Vagina (tissue), 2 donors: ENCODE results near the gene PSMB4. TPM values are rescaled to one million over a fixed set of nuclear protein-coding genes. Genes with fewer than 3 reads are reported as not detected.
"Not testable (repeated sequence)": the region's sequence is repeated elsewhere in the genome, so short reads cannot be mapped to it uniquely, and the experiment has no call there.

Source experiments
- DNase-seq, 2 donors: peaks; one replicate each; pipeline ENCODE4 v3.0.0-alpha.2; 2017; ENCODE audit errors: extremely low spot score in 2 of 2
- H3K27ac ChIP-seq: fragments of 200-600 bp; sonication (generic); one replicate; pipeline ENCODE4 v1.5.1; 2019
- H3K27me3 ChIP-seq: fragments of 200-600 bp; sonication (generic); one replicate; pipeline ENCODE4 v1.5.1; 2019
- H3K36me3 ChIP-seq, 2 donors: fragments of 200-600 bp; sonication (generic); one replicate each; pipeline ENCODE4 v1.5.1; 2017 to 2019
- H3K4me1 ChIP-seq: fragments of 200-600 bp; sonication (generic); one replicate; pipeline ENCODE4 v1.5.1; 2019
- H3K4me3 ChIP-seq, 2 donors: fragments of 200-600 bp; sonication (generic); 1 replicate in 1 of 2; 2 replicates in 1 of 2; pipeline ENCODE4 v1.5.1; 2016 to 2019
- H3K9me3 ChIP-seq: fragments of 200-600 bp; sonication (generic); one replicate; pipeline ENCODE4 v1.5.1; 2019
- CTCF ChIP-seq, 3 experiments: fragments of 450-650 bp in 2 of 3; fragments of 200-600 bp in 1 of 3; sonication (generic) in 1 of 3; IDR thresholded peaks; one replicate each; pipeline ENCODE4 v1.5.1; 2017 to 2019; ENCODE audit warnings: antibody characterized with exemption in 3 of 3, mild to moderate bottlenecking in 2 of 3, moderate library complexity in 2 of 3
- POLR2A ChIP-seq, 2 donors: fragments of 450-650 bp; IDR thresholded peaks; one replicate each; pipeline ENCODE4 v1.6.1; 2017; ENCODE audit warnings: antibody characterized with exemption in 2 of 2, mild to moderate bottlenecking in 2 of 2, moderate library complexity in 2 of 2
- POLR2AphosphoS5 ChIP-seq, 2 donors: sonication (generic); formaldehyde crosslinking; IDR thresholded peaks; one replicate each; pipeline ENCODE4 v1.9.0; 2017; ENCODE audit warnings: antibody characterized with exemption in 2 of 2, mild to moderate bottlenecking in 2 of 2, low read depth in 1 of 2; ENCODE audit not compliant: insufficient read depth in 1 of 2
- intact Hi-C: fragments of 100-400 bp; cut with DNase I; formaldehyde crosslinking; loops from one replicate; pipeline ENCODE4 v1.15.1; 2023
- total RNA-seq: library from RNA; depleted of rRNA; stranded (reverse); fragments of >200 nt; gene quantifications from one replicate; pipeline ENCODE4 v1.2.3, GENCODE V29; 2016

Gene PSMB4
- 292 TPM for total RNA-seq

- peak in 1 of 2 donors; percentile 95 for DNase-seq
- TF ChIP-seq CTCF (IDR thresholded peaks at IDR 0.05) (peak in 2 of 3 experiments; percentile 23 to 29), POLR2A (IDR thresholded peaks at IDR 0.05) (peak in 1 of 2 donors; percentile 55), POLR2AphosphoS5 (IDR thresholded peaks at IDR 0.05; ENCODE audit: insufficient read depth in 1 of 2, low read depth in 1 of 2) (peak; percentile 89 to 99)
- H3K4me3 ChIP-seq: peak within 1 kb of the TSS; percentile 50 to 100
- H3K4me1 ChIP-seq: peaks cover 22% of the 10 kb centered on the region
- peaks cover 0 to 18% of the 10 kb centered on the region in 2 donors for H3K36me3 ChIP-seq
- intact Hi-C loops: loop anchor here (5.0 kb wide), 1 partner anchor 57 kb away; no protein-coding TSS in a partner anchor
- no peaks in the 10 kb centered on the region for H3K9me3 ChIP-seq
- H3K27me3 ChIP-seq: no peaks in the 10 kb centered on the region
- H3K27ac ChIP-seq: peak within 1 kb of the TSS; percentile 95
Measured at GRCh38 chr1:151399324-151400171, at the start of gene PSMB4. Gene PSMB4, plus strand, starts transcription at chr1:151399573. Its CDS starts 15 bp downstream, at chr1:151399588.

- H3K27me3 ChIP-seq, intact Hi-C loops, DNase-seq, H3K27ac ChIP-seq, H3K4me3 ChIP-seq, H3K36me3 ChIP-seq, H3K9me3 ChIP-seq: not testable (repeated sequence)
- peaks cover 16% of the 10 kb centered on the region for H3K4me1 ChIP-seq
Measured at GRCh38 chr1:151350323-151350722, 49.0 kb upstream of the PSMB4 start.

- no peaks in the 10 kb centered on the region for H3K27me3 ChIP-seq
- H3K9me3 ChIP-seq: no peaks in the 10 kb centered on the region
- peaks cover 4% of the 10 kb centered on the region for H3K4me1 ChIP-seq
- H3K27ac ChIP-seq: no peak overlapping the region
- no peak overlapping the region for H3K4me3 ChIP-seq
- DNase-seq: no peak
- no peak for TF ChIP-seq CTCF (IDR thresholded peaks at IDR 0.05)
- TF ChIP-seq POLR2A (IDR thresholded peaks at IDR 0.05): no peak
- TF ChIP-seq POLR2AphosphoS5 (IDR thresholded peaks at IDR 0.05; ENCODE audit: insufficient read depth in 1 of 2, low read depth in 1 of 2): no peak
- H3K36me3 ChIP-seq: no peaks in the 10 kb centered on the region
- intact Hi-C loops: no loop called here
Measured at GRCh38 chr1:151352021-151352718, 47.2 kb upstream of the PSMB4 start.

GRCh38 chr1:151356696-151357095 is 42.7 kb upstream of the PSMB4 start:
- no peak overlapping the region for H3K27ac ChIP-seq
- intact Hi-C loops: no loop called here

More at GRCh38 chr1:151356696-151357095, 42.7 kb upstream of the PSMB4 start:
- Histone ChIP-seq H3K27me3 (no peaks in the 10 kb centered on the region), H3K4me1 (no peaks in the 10 kb centered on the region), H3K36me3 (no peaks in the 10 kb centered on the region), H3K4me3 (no peak overlapping the region), H3K9me3 (no peaks in the 10 kb centered on the region)
- no peak for DNase-seq
- TF ChIP-seq POLR2A (IDR thresholded peaks at IDR 0.05) (no peak), CTCF (IDR thresholded peaks at IDR 0.05) (no peak), POLR2AphosphoS5 (IDR thresholded peaks at IDR 0.05; ENCODE audit: insufficient read depth in 1 of 2, low read depth in 1 of 2) (no peak)
